Posterior vena cava (tissue), 2 donors: Measurements from ENCODE around the gene PLD1. TPM values are rescaled to one million over a fixed set of nuclear protein-coding genes. Genes with fewer than 3 reads are reported as not detected.
"Not testable (repeated sequence)": the region's sequence is repeated elsewhere in the genome, so short reads cannot be mapped to it uniquely, and the experiment has no call there.

Experiments used
- DNase-seq: peaks from one replicate; pipeline ENCODE4 v3.0.0-alpha.2; 2020; ENCODE audit warnings: low spot score
- intact Hi-C, 2 donors: fragments of 100-400 bp; cut with DNase I; formaldehyde crosslinking; loops; one replicate each; pipeline versions ENCODE4 v1.14.1 to v1.14.2; 2022 to 2023
- total RNA-seq, 2 donors: library from RNA; stranded (reverse); fragmentation: NEBNext Ultra II Directional; extraction: Animal tissue kit (Norgen Biotek cat#: 25700); gene quantifications; one replicate each; pipeline ENCODE4 v1.2.1, GENCODE V29; 2021
- donor health status: DM: yes; HTN: yes; CAD: no.
- donor health status: DM: yes; HTN: yes; CAD: no.

Gene PLD1
- total RNA-seq, 2 donors from 2014 or later, result 18.5 to 30.9 TPM

GRCh38 chr3:171755656-171756055 lies 54.6 kb downstream of the PLD1 start:
- no peak for DNase-seq
- intact Hi-C loops, result no loop called here

DNA sequence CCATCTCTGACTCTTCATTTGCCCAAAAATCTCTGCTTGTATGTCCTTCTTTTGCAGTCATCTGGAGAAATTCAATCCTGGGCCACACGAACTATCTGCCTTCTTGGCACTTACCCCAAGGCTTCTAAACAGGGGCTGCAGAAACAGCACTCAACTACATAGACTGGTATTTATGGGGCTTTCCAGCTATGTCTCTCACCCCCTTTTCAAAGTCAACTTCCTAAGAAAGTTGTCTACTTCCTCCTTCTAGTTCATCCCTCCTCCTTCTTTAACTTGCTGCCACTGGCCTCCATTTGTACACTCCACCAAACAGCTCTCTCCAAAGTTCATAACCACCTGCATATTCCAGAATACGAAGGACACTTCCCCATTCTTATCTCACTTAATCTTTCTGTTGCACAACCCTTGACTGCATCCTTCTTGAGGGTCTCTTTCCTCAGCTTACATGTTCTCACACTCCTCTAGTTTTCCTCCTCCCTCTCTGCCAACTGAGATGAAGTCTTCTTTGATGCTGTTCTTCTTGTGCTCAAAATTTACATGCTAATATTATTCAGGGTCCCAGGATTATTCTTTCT lies 55.2 kb downstream of the PLD1 start:
- no peak for DNase-seq
- intact Hi-C loops, result no loop called here

DNA sequence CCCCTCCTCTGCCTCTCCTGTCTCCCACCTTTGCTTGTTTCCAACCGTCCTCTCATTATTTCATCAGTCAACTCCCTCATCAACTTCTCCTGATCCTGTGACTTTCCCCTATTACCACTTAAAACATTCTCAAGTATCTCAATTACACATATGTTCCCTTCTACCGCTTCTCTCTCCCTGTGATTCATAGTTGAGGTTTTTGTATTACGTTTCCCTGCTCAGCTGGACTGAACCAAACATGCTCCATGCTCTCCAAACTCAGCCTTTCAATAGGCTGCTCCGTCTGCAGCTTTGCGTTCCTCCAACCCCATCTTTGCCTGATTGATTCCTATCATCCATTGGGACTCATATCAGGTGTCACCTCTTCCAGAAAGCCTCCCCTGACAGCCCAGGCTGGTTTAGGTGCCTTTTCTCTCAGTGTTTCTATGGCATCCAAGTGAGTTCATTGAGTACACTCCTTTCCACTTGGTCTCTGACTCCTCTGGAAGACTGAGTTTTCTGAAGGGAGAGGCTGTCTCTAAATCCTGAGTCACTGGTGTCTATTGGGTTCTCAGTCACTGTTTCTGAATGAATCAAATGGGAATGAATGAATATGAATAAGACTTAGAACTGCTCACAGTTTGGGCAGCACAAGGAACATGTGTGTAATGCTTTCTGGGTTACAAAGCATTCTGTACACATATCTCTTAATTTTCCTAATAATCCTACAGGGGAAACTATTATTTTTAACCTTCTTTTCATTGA lies 56.4 kb downstream of the PLD1 start:
- no peak for DNase-seq
- intact Hi-C loops, result no loop called here

DNA sequence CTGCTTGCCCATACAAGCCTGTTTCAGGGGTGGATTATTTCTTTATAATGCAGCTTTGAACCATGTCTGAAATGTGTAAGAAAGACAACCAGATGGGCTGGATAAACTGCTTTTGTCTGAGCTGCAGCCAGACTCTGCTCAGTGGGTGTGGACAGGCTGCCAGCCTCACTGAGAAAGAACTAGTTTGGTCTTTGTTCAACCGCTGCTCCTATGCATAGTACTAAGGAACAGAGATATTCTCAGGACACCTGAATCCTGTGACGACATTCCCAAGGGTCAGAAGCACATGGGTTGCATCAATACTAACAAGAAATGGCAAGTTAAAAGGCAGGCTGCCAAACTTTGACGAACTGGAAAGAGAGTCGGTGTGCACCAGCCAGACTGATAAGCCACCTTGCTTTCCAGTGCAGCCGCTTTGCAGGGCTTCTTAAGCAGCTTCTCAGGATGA lies 57.2 kb downstream of the PLD1 start:
- DNase-seq, result no peak
- intact Hi-C loops, result no loop called here

GRCh38 chr3:171752329-171752728 lies 58.0 kb downstream of the PLD1 start:
- intact Hi-C loops, result no loop called here

DNA sequence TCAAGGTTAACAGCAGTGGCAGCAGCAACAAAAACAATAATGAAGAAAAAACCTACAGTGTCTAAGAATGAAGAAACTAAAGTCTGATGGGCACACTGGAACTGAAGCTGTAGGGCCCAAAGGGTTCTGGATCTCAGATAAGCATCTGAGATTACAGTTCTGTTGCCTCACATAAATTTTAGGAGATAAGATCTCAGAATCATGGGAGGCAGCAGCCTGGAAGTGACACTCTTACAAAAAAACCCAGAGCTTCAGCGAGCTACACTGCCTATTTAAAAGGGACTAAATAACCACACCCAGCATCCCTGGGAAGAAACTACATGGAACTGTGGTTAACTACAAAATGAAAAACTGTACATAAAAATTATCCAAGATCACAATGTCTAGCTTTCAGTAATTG lies 61.2 kb downstream of the PLD1 start:
- intact Hi-C loops, result no loop called here

More at GRCh38 chr3:171752329-171752728, 58.0 kb downstream of the PLD1 start:
- no peak for DNase-seq

DNA sequence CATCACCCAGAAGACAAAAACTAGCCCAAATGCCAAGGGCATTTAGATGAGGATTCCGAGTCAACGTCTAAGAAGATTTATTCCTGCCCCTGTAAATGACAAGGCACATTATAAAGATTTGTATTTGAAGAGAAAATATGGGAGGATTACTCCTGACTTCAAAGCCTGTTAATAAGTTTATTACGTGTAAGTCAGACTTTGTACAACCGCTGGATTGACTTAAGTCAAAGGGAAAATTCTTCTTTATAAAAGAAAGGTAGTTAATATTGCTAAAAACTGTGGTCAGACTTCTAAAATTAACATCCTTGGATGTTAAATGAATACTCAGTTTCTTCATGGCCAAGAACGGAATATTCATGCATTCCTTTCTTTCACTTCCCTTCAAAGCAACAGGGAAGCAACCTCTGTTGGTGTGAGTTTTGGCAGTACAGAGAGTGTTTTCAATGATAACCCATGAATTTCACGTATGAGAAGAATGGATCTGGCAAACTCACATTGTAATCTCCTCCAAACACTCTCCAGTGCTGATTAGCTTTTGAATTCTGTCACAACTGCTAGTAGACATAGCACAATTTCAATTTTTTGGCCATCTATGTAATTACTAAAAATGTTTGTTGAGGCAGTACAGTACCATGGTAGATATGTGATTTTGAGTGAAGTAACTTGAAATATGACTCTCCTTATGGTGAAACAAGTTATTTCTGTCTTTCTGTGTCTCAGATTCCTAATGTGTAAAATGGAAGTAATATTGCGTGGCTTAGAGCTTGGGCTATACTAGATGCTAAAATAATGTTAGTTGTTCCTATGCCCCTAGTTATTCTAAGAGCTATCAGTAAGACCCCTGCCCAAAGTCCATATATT lies 62.0 kb downstream of the PLD1 start:
- intact Hi-C loops, result no loop called here
- no peak for DNase-seq

More for the DNA sequence above, 61.2 kb downstream of the PLD1 start:
- DNase-seq, result no peak

GRCh38 chr3:171747223-171747920 lies 62.9 kb downstream of the PLD1 start:
- DNase-seq, result no peak
- intact Hi-C loops, result no loop called here

DNA sequence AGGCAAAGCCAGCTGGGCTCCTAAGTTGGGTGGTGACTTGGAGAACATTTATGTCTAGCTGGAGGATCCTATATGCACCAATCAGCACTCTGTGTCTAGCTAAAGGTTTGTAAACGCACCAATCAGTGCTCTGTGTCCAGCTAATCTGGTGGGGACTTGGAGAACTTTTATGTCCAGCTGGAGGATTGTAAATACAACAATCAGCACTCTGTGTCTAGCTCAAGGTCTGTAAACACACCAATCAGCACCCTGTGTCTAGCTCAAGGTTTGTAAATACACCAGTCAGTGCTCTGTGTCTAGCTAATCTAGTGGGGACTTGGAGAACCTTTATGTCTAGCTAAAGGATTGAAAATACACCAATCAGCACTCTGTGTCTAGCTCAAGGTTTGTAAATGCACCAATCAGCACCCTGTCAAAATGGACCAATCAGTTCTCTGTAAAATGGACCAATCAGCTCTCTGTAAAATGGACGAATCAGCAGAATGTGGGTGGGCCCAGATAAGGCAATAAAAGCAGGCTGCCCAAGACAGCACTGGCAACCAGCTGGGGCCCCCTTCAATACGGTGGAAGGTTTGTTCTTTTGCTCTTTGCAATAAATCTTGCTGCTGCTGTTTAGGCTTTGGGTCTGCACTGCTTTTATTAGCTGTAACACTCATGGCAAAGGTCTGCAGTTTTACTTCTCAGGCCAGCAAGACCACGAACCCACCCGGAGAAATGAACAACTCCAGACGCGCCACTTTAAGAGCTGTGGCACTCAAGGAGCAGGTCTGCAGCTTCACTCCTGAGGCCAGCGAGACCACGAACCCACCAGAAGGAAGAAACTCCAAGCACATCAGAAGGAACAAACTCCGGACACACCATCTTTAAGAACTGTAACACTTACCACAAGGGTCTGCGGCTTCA lies 63.7 kb downstream of the PLD1 start:
- intact Hi-C loops, DNase-seq: not testable (repeated sequence)

DNA sequence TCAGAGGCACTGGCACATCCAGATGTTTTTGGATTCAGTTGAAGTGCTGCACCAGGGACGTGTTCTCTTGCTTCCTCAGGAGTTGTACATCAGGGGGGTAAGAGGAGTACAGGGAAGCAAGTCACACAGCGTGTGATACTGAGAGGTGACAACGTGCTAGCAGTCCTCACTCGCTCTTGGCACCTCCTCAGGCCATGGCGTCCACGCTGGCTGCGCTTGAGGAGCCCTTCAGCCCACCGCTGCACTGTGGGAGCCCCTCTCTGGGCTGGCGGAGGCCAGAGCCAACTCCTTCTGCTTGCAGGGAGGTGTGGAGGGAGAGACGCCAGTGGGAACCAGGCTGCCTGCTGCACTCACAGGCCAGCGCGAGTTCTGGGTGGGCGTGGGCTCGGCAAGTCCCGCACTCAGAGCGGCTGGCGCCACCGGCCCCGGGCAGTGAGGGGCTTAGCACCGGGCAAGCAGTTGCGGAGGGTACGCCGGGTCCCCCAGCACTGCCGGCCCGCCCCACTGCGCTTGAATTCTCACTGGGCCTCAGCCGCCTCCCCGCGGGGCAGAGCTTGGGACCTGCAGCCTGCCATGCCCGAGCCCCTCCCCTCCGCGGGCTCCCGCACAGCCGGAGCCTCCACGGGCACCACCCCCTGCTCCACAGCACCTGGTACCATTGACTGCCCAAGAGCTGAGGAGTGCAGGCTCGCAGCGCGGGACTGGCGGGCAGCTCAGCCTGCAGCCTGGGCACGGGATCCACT lies 64.5 kb downstream of the PLD1 start:
- intact Hi-C loops, result no loop called here
- no peak for DNase-seq

GRCh38 chr3:171744158-171744741 lies 66.0 kb downstream of the PLD1 start:
- intact Hi-C loops, result no loop called here
- no peak for DNase-seq

GRCh38 chr3:171743327-171744157 lies 66.7 kb downstream of the PLD1 start:
- intact Hi-C loops, result no loop called here
- no peak for DNase-seq

GRCh38 chr3:171741377-171741776 lies 68.9 kb downstream of the PLD1 start:
- intact Hi-C loops, result no loop called here
- no peak for DNase-seq

DNA sequence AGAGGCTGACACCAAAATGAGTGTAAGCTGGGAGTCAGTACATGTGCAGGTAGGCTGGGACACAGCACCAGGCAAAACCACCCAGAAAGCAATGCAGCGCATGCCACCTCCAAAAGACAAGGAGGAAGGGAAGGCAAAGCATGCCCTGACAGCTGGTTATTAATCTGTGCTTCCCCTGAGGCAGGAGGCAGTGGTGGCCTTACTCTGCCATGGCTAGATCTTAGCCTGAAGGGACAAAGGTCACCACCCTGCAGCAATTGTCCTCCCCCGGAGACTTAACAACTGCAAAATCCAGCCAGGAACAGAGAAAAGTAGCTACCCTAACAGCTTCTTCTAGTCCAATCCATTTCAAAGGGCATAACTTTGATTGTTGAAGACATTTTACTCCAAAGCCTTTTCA lies 73.7 kb downstream of the PLD1 start:
- DNase-seq, result no peak
- intact Hi-C loops, result no loop called here

DNA sequence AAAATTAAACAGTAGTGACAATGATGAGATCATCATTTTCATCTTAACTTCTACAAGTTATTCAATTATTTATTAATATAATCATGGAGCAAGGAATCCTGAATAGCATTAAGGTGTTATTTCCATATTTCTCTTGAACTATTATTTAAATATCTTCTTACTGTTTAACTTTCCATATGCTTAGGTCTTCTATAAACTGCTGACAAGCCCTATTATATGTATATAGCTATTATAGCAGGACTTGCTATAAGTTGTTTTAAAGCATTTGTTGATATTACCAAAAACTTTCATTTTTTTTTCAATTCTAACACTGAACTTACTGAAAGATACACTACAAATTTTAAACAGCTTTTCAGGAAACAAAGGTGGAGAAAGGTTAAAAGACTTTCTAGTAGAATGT lies 76.7 kb downstream of the PLD1 start:
- intact Hi-C loops, result no loop called here
- DNase-seq, result no peak

GRCh38 chr3:171732756-171733155 lies 77.5 kb downstream of the PLD1 start:
- no peak for DNase-seq
- intact Hi-C loops, result no loop called here

DNA sequence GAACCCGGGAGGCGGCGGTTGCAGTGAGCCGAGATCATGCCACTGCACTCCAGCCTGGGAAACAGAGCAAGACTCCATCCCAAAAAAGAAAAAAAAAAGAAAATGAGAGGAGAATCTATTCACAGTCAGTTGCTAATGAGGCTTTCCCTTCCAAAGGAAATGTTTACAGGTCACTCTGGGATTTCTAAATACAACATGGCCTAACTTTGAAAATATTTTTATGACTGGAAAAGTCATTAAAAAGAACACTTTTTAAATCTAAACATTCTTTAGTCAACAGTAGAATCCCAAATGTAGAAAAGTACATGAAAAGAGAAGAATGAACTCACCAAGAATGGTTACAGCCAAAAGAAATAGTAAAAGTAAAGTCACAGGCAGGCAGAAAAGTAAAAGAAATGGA lies 78.6 kb downstream of the PLD1 start:
- DNase-seq, result no peak
- intact Hi-C loops, result no loop called here
